Fibroblast of lung (primary cell): ENCODE data around the gene ZNF79. TPM values are rescaled to one million over a fixed set of nuclear protein-coding genes. Genes with fewer than 3 reads are reported as not detected.

ENCODE experiments used
- DNase-seq, 2 donors: peaks; one replicate each; pipeline versions ENCODE4 v3.0.0 to v3.0.0-alpha.2; 2010; ENCODE audit warnings: low read depth in 2 of 2
- H2AFZ ChIP-seq: 2 replicates; pipeline ENCODE4 v1.5.1; 2012; ENCODE audit warnings: low read length, control low read depth, inconsistent platforms
- H3K27ac ChIP-seq: 2 replicates; pipeline ENCODE4 v1.5.1; 2011; ENCODE audit warnings: low read length, control low read depth; ENCODE audit not compliant: insufficient read depth
- H3K27me3 ChIP-seq: 2 replicates; pipeline ENCODE4 v1.5.1; 2011; ENCODE audit warnings: mild to moderate bottlenecking, low read length; ENCODE audit not compliant: control insufficient read depth, insufficient read depth
- H3K36me3 ChIP-seq: 2 replicates; pipeline ENCODE4 v1.5.1; 2011; ENCODE audit warnings: low read length; ENCODE audit not compliant: control insufficient read depth, insufficient read depth
- H3K4me1 ChIP-seq: 2 replicates; pipeline ENCODE4 v1.5.1; 2011; ENCODE audit warnings: low read length; ENCODE audit not compliant: control insufficient read depth, insufficient read depth; ENCODE audit errors: extremely low read depth
- H3K4me2 ChIP-seq: 2 replicates; pipeline ENCODE4 v1.5.1; 2011; ENCODE audit warnings: low read length, control low read depth; ENCODE audit not compliant: insufficient read depth; ENCODE audit errors: extremely low read depth
- H3K4me3 ChIP-seq, 4 experiments: fragments of 200-600 bp in 1 of 4; sonication (generic) in 1 of 4; replicated peaks in 1 of 4; 2 replicates each; pipeline ENCODE4 v1.5.1; 2011 to 2016; ENCODE audit warnings: low read length in 4 of 4, low read depth in 3 of 4, mild to moderate bottlenecking in 3 of 4, control low read depth in 2 of 4, inconsistent platforms in 1 of 4, mixed read lengths in 1 of 4; ENCODE audit not compliant: insufficient read depth in 1 of 4; ENCODE audit errors: control extremely low read depth in 1 of 4
- H3K79me2 ChIP-seq: 2 replicates; pipeline ENCODE4 v1.5.1; 2012; ENCODE audit warnings: mild to moderate bottlenecking, low read length, inconsistent platforms; ENCODE audit not compliant: control insufficient read depth, insufficient read depth
- H3K9ac ChIP-seq: 2 replicates; pipeline ENCODE4 v1.5.1; 2011; ENCODE audit warnings: mild to moderate bottlenecking, low read length, control low read depth; ENCODE audit not compliant: insufficient read depth
- H3K9me3 ChIP-seq: 2 replicates; pipeline ENCODE4 v1.5.1; 2012; ENCODE audit warnings: low read depth, low read length; ENCODE audit not compliant: control insufficient read depth, insufficient read depth
- H4K20me1 ChIP-seq: 2 replicates; pipeline ENCODE4 v1.5.1; 2011; ENCODE audit warnings: low read length; ENCODE audit not compliant: control insufficient read depth, insufficient read depth; ENCODE audit errors: extremely low read depth
- EZH2 ChIP-seq: IDR thresholded peaks from 2 replicates; pipeline ENCODE4 v1.5.1; 2012; ENCODE audit warnings: low read length, control low read depth, mild to moderate bottlenecking; ENCODE audit errors: missing control alignments
- polyA plus RNA-seq, 2 donors: library from polyadenylated mRNA; depleted of rRNA in 1 of 2; stranded (reverse) in 1 of 2; unstranded in 1 of 2; fragments of >200 nt; gene quantifications; 2 replicates each; pipeline ENCODE4 v1.2.1, GENCODE V29; 2011 to 2012; ENCODE audit warnings: missing spikeins in 1 of 2
- total RNA-seq: library from RNA; depleted of rRNA; stranded (reverse); fragments of >200 nt; gene quantifications from 2 replicates; pipeline ENCODE4 v1.2.1, GENCODE V29; 2014
- TF ChIP-seq, protein P1 (sequence below), 2 donors: IDR thresholded peaks in 1 of 2; conservative IDR thresholded peaks in 1 of 2; 1 replicate in 1 of 2; 2 replicates in 1 of 2; pipeline ENCODE4 v1.5.1; 2011 to 2012; ENCODE audit warnings: low read length in 2 of 2, control low read depth in 1 of 2, inconsistent platforms in 1 of 2, low read depth in 1 of 2, mild to moderate bottlenecking in 1 of 2

ZNF79 gene
- total and polyA plus RNA-seq, 2 donors (not counting 1 experiment from before 2014, with no cell fraction given): 4.9 to 15.0 TPM

DNA sequence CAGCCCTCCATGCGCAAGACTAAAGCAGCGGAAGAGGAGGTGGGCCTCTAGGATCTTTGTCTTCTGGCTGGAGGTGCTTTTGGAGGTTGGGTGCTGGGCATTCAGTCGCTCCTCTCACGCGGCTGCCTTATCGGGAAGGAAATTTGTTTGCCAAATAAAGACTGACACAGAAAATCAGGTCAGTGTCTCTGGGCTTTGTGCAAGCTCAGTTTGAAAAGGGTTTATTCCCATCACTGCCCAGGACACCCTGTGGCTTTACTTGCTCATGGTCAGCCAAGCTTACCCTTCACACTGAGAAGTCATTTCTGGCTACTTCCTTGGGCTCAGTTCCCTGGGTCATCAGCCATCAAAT lies 16.7 kb upstream of the ZNF79 start:
- Histone ChIP-seq H3K9me3 (no peaks in the 10 kb centered on the region), H2AFZ (no peak overlapping the region), H3K36me3 (peaks cover 2% of the 10 kb centered on the region), H3K4me1 (no peaks in the 10 kb centered on the region), H4K20me1 (no peaks in the 10 kb centered on the region), H3K27ac (no peak overlapping the region), H3K27me3 (no peaks in the 10 kb centered on the region), H3K79me2 (no peaks in the 10 kb centered on the region), H3K9ac (no peak overlapping the region), H3K4me2 (no peak overlapping the region), H3K4me3 (no peak overlapping the region)
- TF ChIP-seq EZH2: no peak
- TF ChIP-seq, protein P1, sequence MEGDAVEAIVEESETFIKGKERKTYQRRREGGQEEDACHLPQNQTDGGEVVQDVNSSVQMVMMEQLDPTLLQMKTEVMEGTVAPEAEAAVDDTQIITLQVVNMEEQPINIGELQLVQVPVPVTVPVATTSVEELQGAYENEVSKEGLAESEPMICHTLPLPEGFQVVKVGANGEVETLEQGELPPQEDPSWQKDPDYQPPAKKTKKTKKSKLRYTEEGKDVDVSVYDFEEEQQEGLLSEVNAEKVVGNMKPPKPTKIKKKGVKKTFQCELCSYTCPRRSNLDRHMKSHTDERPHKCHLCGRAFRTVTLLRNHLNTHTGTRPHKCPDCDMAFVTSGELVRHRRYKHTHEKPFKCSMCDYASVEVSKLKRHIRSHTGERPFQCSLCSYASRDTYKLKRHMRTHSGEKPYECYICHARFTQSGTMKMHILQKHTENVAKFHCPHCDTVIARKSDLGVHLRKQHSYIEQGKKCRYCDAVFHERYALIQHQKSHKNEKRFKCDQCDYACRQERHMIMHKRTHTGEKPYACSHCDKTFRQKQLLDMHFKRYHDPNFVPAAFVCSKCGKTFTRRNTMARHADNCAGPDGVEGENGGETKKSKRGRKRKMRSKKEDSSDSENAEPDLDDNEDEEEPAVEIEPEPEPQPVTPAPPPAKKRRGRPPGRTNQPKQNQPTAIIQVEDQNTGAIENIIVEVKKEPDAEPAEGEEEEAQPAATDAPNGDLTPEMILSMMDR (conservative IDR thresholded peaks at IDR 0.05 in 1 of 2, IDR thresholded peaks at IDR 0.05 in 1 of 2; ENCODE audit: low read depth in 1 of 2, low read length in 2 of 2): no peak
- no peak for DNase-seq

DNA sequence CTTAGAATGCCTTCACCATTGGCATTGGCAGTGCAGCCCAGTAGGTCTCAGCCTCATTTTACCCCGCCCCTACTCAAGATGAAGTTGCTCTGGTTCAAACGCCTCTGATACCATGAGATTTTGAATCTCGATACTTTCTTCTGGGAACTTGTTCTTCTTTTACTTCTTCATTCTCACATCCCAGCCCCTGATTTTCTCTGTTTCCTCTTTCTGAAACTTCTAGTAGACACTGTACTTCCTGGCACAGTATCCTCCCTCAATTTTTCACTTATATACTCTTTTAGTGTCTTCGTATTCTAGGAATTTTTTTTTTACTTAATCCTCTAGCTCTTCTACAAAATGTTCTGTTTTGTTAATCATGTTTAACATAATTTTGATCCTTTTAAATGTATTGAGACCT lies 13.1 kb upstream of the ZNF79 start:
- Histone ChIP-seq H3K27me3 (no peaks in the 10 kb centered on the region), H2AFZ (no peak overlapping the region), H4K20me1 (no peaks in the 10 kb centered on the region), H3K9ac (no peak overlapping the region), H3K79me2 (no peaks in the 10 kb centered on the region), H3K27ac (no peak overlapping the region), H3K4me1 (no peaks in the 10 kb centered on the region), H3K4me3 (no peak overlapping the region), H3K9me3 (no peaks in the 10 kb centered on the region), H3K4me2 (no peak overlapping the region), H3K36me3 (no peaks in the 10 kb centered on the region)
- TF ChIP-seq, protein P1 (conservative IDR thresholded peaks at IDR 0.05 in 1 of 2, IDR thresholded peaks at IDR 0.05 in 1 of 2; ENCODE audit: low read depth in 1 of 2, low read length in 2 of 2): no peak
- no peak for TF ChIP-seq EZH2
- DNase-seq: no peak

DNA sequence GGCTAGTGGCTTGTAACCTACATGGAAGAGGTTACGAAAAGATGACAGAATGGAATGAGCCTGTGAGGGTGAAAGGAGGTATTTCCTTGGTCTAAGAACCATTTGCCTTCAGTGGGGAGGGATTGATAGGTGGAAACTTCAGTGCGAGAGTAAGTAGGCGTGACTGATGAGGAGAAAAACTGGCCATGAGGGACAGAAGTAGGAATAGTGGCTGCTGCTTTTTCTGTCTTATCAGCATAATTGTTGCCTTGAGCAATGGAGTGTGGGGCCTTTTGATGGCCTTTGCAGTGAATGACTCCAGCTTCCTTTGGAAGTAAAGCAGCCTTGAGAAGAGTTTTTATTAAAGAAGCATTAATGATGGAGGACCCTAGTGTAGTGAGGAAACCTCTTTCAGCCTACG lies 9.0 kb upstream of the ZNF79 start:
- Histone ChIP-seq H4K20me1 (no peaks in the 10 kb centered on the region), H3K9ac (no peak overlapping the region), H3K4me3 (no peak overlapping the region), H3K9me3 (no peaks in the 10 kb centered on the region), H3K4me1 (no peaks in the 10 kb centered on the region), H3K27me3 (no peaks in the 10 kb centered on the region), H3K79me2 (no peaks in the 10 kb centered on the region), H3K36me3 (no peaks in the 10 kb centered on the region), H3K4me2 (no peak overlapping the region), H3K27ac (no peak overlapping the region), H2AFZ (no peak overlapping the region)
- TF ChIP-seq EZH2: no peak
- TF ChIP-seq, protein P1 (conservative IDR thresholded peaks at IDR 0.05 in 1 of 2, IDR thresholded peaks at IDR 0.05 in 1 of 2; ENCODE audit: low read depth in 1 of 2, low read length in 2 of 2): no peak
- DNase-seq: no peak
